Measurements from ENCODE around the gene FAM163A.
"Not testable (repeated sequence)": the region's sequence is repeated elsewhere in the genome, so short reads cannot be mapped to it uniquely, and the experiment has no call there.

The FAM163A gene

GRCh38 chr1:179817789-179818188 is 74.7 kb downstream of the FAM163A start:
- DNase-seq: no peak

GRCh38 chr1:179818260-179818659 is 75.2 kb downstream of the FAM163A start:
- DNase-seq: no peak

- DNase-seq: no peak
Observed at GRCh38 chr1:179818743-179819173, 75.7 kb downstream of the FAM163A start.

- no peak for DNase-seq
Observed at GRCh38 chr1:179820226-179820970, 77.3 kb downstream of the FAM163A start.

GRCh38 chr1:179821524-179821923 is 78.4 kb downstream of the FAM163A start:
- no peak for DNase-seq

GRCh38 chr1:179822065-179822464 is 79.0 kb downstream of the FAM163A start:
- DNase-seq: no peak

- no peak for DNase-seq
Observed at GRCh38 chr1:179823693-179824092, 80.6 kb downstream of the FAM163A start.

GRCh38 chr1:179824265-179824664 is 81.2 kb downstream of the FAM163A start:
- no peak for DNase-seq

GRCh38 chr1:179825206-179825605 is 82.1 kb downstream of the FAM163A start:
- DNase-seq: no peak

- DNase-seq: no peak
Observed at GRCh38 chr1:179825798-179826460, 82.8 kb downstream of the FAM163A start.

- no peak for DNase-seq
Observed at GRCh38 chr1:179826626-179827280, 83.7 kb downstream of the FAM163A start.

GRCh38 chr1:179828554-179829110 is 85.5 kb downstream of the FAM163A start:
- DNase-seq: no peak

- no peak for DNase-seq
Observed at GRCh38 chr1:179831225-179831624, 88.1 kb downstream of the FAM163A start.

GRCh38 chr1:179831852-179832699 is 89.0 kb downstream of the FAM163A start:
- DNase-seq: no peak

- not testable (repeated sequence) for DNase-seq
Observed at GRCh38 chr1:179836686-179837445, 93.8 kb downstream of the FAM163A start.

GRCh38 chr1:179840107-179840506 is 97.0 kb downstream of the FAM163A start:
- no peak for DNase-seq

- DNase-seq: no peak
Observed at GRCh38 chr1:179848233-179848632, 105.1 kb downstream of the FAM163A start.

GRCh38 chr1:179853102-179853501 is 110.0 kb downstream of the FAM163A start:
- no peak for DNase-seq

- DNase-seq: not testable (repeated sequence)
Observed at GRCh38 chr1:179855831-179856230, 112.7 kb downstream of the FAM163A start.

GRCh38 chr1:179856296-179856695 is 113.2 kb downstream of the FAM163A start:
- no peak for DNase-seq

- no peak for DNase-seq
Observed at GRCh38 chr1:179857009-179857408, 113.9 kb downstream of the FAM163A start.

- DNase-seq: no peak
Observed at GRCh38 chr1:179860652-179861051, 117.6 kb downstream of the FAM163A start.
